ENCODE results near the gene MBP. TPM values are rescaled to one million over a fixed set of nuclear protein-coding genes. Genes with fewer than 3 reads are reported as not detected.
"Not testable (repeated sequence)": the region's sequence is repeated elsewhere in the genome, so short reads cannot be mapped to it uniquely, and the experiment has no call there.

MBP gene
- total and polyA plus RNA-seq, 8 donors: 6.3 to 33.5 (median 20.7) TPM

DNA sequence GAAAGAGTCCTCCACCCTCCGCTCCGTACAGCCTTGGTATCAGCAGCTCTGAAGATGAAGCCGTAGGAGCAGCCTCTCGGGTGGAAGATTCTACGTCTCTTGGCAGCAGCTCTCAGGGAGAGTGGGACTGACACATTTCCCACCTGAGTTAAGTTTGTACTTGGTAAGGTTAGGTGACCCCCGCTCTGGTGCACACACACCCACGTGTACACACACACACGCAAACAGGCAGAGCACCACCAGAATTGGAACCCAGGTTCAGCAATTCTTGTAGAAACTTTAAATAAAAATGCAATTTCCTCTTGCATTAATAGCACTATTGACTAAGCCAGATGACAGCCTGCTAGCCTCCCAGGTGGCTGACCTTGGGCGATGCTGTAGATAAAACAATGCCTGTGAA lies 111.5 kb downstream of the MBP start:
- no peak overlapping the region for H3K27ac ChIP-seq
- ATAC-seq: no peak
- no peak overlapping the region for H3K4me3 ChIP-seq
- H3K4me1 ChIP-seq: no peaks in the 10 kb centered on the region
- intact Hi-C loops (cut with DNase I): no loop called here
- FAIRE-seq: no peak
- no peaks in the 10 kb centered on the region for H3K27me3 ChIP-seq
- no peak for DNase-seq
- H3K9me3 ChIP-seq: no peaks in the 10 kb centered on the region
- TF ChIP-seq, protein P1, sequence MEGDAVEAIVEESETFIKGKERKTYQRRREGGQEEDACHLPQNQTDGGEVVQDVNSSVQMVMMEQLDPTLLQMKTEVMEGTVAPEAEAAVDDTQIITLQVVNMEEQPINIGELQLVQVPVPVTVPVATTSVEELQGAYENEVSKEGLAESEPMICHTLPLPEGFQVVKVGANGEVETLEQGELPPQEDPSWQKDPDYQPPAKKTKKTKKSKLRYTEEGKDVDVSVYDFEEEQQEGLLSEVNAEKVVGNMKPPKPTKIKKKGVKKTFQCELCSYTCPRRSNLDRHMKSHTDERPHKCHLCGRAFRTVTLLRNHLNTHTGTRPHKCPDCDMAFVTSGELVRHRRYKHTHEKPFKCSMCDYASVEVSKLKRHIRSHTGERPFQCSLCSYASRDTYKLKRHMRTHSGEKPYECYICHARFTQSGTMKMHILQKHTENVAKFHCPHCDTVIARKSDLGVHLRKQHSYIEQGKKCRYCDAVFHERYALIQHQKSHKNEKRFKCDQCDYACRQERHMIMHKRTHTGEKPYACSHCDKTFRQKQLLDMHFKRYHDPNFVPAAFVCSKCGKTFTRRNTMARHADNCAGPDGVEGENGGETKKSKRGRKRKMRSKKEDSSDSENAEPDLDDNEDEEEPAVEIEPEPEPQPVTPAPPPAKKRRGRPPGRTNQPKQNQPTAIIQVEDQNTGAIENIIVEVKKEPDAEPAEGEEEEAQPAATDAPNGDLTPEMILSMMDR (IDR thresholded peaks at IDR 0.05): no peak
- 93 to 96% methylated on average over 9 of the region's 9 CpGs for WGBS, 2 donors
- peaks cover 0 to 11% (median 3%) of the 10 kb centered on the region in 3 donors for H3K36me3 ChIP-seq

DNA sequence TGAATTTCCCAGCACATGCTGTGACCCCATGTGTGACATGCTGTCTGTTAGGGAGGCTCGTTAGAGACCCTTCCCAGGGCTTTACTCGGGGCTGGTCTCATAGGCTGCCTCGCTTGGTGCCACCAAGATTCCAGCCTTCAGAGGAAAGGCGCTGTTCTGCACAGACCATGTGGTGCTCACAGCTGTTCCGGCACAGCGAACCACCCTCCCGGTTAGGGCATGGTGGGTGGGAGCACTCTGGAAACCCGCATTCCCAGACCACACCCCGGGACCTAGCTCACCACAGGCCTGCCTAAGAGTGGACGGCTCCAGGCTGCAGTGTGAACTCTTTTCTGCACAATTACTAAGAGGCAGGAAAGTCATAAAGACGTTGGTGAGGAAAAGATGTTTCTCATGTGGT lies 112.0 kb downstream of the MBP start:
- no peaks in the 10 kb centered on the region for H3K9me3 ChIP-seq
- peak in 1 of 6 donors; percentile 50 for DNase-seq
- H3K4me3 ChIP-seq: no peak overlapping the region
- no peaks in the 10 kb centered on the region for H3K27me3 ChIP-seq
- intact Hi-C loops (cut with DNase I): no loop called here
- no peaks in the 10 kb centered on the region for H3K4me1 ChIP-seq
- no peak for FAIRE-seq
- TF ChIP-seq, protein P1 (IDR thresholded peaks at IDR 0.05): no peak
- H3K27ac ChIP-seq: no peak overlapping the region
- 92 to 94% methylated on average over 11 of the region's 11 CpGs for WGBS, 2 donors
- peaks cover 0 to 11% (median 3%) of the 10 kb centered on the region in 3 donors for H3K36me3 ChIP-seq
- ATAC-seq: no peak

- H3K36me3 ChIP-seq: peaks cover 0 to 11% (median 3%) of the 10 kb centered on the region in 3 donors
- DNase-seq (peak in 1 of 6 donors; percentile 43), ATAC-seq (no peak), FAIRE-seq (no peak)
- H3K27me3 ChIP-seq: no peaks in the 10 kb centered on the region
- intact Hi-C loops (cut with DNase I): no loop called here
- TF ChIP-seq, protein P1 (IDR thresholded peaks at IDR 0.05): no peak
- 95 to 98% methylated on average over 9 of the region's 9 CpGs for WGBS, 2 donors
- H3K4me3 ChIP-seq: no peak overlapping the region
- no peaks in the 10 kb centered on the region for H3K4me1 ChIP-seq
- no peaks in the 10 kb centered on the region for H3K9me3 ChIP-seq
- no peak overlapping the region for H3K27ac ChIP-seq
These were observed 112.9 kb downstream of the MBP start for GRCh38 chr18:77019641-77020040.

DNA sequence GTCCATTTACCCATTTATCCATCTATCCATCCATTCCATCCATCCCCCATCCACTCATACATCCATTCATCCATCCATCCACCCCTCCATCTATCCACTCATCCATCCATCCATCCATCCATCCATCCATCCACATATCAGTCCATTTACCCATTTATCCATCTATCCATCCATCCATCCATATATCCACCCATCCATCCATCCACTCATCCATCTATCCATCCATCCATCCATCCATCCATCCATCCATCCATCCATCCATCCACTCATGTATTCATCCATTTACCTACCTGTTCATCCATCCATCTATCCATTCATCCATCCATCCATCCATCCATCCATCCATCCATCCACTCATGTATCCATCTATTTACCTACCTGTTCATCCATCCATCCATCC lies 113.9 kb downstream of the MBP start:
- intact Hi-C loops (cut with DNase I); H3K27me3 ChIP-seq; H3K9me3 ChIP-seq; H3K27ac ChIP-seq; DNase-seq; ATAC-seq; H3K4me1 ChIP-seq; H3K4me3 ChIP-seq; FAIRE-seq: not testable (repeated sequence)
- H3K36me3 ChIP-seq: peaks cover 0 to 11% (median 3%) of the 10 kb centered on the region in 3 donors

GRCh38 chr18:77017355-77017754 lies 115.2 kb downstream of the MBP start:
- Histone ChIP-seq H3K27ac (no peak overlapping the region), H3K4me3 (no peak overlapping the region), H3K27me3 (no peaks in the 10 kb centered on the region), H3K36me3 (peaks cover 0 to 11% (median 3%) of the 10 kb centered on the region in 3 donors), H3K9me3 (no peaks in the 10 kb centered on the region), H3K4me1 (no peaks in the 10 kb centered on the region)
- 84 to 86% methylated on average over 6 of the region's 6 CpGs for WGBS, 2 donors
- intact Hi-C loops (cut with DNase I): no loop called here
- no peak for ATAC-seq
- no peak for FAIRE-seq
- no peak for DNase-seq
- TF ChIP-seq, protein P1 (IDR thresholded peaks at IDR 0.05): no peak
